Stimulated activated CD8-positive, alpha-beta memory T cell treated with anti-CD3 and anti-CD28 coated beads, Interleukin-15, amount 100 ng/mL, for 48 hours (primary cell): Measurements from ENCODE around the gene PLVAP.
A peak's percentile ranks its signal among the peaks of the same experiment; 100 is the strongest.
"Not testable (repeated sequence)": the region's sequence is repeated elsewhere in the genome, so short reads cannot be mapped to it uniquely, and the experiment has no call there.

Source experiments
- DNase-seq, 2 donors: peaks; one replicate each; pipeline ENCODE4 v3.0.0-alpha.2; 2020; ENCODE audit warnings: low read depth in 2 of 2

The PLVAP gene

DNA sequence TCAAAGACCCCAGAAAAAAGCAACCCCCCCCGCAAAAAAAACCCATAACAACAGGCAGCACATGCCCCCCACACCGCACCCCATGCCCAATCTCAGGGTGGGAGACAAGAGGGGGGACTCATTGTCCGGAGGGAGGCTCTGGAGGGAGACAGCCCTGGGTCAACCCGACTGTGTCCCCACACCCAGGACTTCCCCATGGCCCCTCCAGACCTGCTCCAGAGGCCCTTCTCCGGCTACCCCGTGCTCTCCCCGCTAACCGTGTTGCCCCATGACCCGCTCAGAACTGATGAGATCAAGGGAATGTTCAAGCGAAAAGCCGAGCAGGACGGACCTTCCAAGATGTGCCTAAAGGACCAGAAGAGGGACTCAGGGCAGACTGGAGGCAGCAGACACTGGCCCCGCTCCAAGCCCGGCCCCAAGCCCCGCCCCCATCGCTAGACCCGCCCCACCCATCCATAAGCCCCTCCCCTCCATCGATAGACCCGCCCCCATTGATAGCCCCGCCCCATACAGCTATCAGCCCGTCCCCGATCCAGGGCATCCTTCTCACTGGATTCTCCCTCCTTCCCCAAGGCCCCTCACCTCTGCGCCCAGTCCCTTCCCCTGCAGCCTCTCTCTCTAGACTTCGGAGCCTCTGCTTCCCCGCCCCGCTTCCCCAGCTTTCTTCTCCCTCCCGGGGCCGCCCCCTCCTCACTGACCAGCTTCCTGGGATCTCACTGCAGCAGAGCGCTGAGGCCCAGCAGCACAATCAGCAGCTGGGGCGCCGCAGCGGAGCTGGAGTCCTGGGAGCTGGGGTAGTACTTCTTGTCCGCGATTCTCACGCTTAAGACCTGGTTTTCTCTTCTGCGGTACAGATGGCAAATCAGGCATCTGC is 26.1 kb upstream of the PLVAP start:
- DNase-seq = no peak

GRCh38 chr19:17401628-17402027 is 24.5 kb upstream of the PLVAP start:
- DNase-seq = no peak

DNA sequence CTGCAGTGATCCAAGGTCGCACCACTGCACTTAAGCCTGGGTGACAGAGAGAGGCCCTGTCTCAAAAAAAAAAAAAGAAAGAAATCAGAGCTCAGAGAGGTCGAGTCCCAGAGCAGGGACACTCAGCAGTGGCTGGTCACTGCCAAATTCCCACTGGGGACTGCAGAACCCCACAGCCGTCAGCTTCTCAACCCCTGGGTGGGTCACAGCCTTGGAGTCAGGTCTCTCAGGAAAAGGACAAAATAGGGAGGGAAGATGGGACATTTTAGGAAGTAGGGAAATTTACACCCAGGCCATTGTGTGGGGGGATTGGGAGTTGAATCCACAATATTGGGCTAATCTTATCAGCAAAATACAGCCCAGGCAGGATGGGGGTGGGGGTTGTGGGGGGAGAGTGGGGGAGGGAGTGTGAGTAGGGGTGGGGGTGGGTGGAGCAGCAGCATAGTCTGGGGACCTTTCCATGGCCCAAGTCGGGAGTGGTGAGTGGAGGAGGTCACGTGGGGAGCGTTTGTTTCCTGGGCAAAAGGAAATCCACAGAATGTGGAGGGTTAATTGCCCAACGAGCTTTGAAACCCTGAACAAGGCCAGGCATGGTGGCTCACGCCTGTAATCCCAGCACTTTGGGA is 21.9 kb upstream of the PLVAP start:
- no peak for DNase-seq

- DNase-seq = peak in 1 of 2 donors; percentile 57
Measured at GRCh38 chr19:17394891-17395415, 17.8 kb upstream of the PLVAP start.

DNA sequence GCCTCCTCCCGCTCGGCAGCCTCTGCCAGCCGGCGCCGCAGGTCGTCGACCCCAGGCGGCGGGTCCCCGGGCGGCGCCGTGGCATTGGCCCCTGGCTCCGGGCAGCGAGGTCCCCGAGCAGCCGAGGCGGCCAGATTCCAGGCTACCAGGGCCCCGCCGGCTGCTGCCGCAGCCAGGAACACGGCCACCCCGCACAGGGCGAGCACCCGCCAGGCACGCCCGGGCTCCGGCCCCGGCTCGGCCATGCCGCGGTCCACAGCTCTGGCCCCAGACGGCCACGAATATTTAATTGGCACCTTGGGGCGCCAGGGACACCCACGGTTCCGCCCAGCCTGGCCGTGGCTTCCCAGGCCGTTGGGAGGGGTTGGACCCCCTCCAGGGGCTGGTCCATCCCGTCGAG is 16.8 kb upstream of the PLVAP start, which contains the start of gene CCDC194:
CCDC194 (minus strand) TSS at position 283 of the 400 bp plus-strand sequence; CDS start at position 245, 38 bp downstream.
- no peak for DNase-seq

DNA sequence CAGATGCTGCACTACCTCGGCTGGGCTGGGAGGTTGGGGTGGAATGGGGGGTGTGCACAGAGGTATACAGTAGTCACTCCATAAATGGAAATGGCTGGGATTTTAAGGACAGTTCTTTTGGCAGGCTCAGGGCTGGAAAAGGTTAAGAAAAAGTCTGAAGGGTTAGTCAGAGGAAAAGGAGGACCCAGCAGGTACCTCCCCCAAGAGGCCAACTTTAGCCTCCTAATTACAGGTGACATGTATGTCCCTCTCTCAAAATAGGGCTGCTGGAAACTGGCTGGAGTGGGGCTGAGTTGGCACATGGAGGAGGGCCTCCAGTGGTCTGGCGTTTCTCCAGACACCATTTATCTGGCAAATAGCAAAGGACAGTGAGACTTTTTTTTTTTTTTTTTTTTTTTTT is 15.9 kb upstream of the PLVAP start:
- DNase-seq = no peak

- no peak for DNase-seq
Measured at GRCh38 chr19:17391371-17392151, 14.4 kb upstream of the PLVAP start.

- DNase-seq = peak; percentile 87
Measured at GRCh38 chr19:17390665-17391370, 13.7 kb upstream of the PLVAP start.

DNA sequence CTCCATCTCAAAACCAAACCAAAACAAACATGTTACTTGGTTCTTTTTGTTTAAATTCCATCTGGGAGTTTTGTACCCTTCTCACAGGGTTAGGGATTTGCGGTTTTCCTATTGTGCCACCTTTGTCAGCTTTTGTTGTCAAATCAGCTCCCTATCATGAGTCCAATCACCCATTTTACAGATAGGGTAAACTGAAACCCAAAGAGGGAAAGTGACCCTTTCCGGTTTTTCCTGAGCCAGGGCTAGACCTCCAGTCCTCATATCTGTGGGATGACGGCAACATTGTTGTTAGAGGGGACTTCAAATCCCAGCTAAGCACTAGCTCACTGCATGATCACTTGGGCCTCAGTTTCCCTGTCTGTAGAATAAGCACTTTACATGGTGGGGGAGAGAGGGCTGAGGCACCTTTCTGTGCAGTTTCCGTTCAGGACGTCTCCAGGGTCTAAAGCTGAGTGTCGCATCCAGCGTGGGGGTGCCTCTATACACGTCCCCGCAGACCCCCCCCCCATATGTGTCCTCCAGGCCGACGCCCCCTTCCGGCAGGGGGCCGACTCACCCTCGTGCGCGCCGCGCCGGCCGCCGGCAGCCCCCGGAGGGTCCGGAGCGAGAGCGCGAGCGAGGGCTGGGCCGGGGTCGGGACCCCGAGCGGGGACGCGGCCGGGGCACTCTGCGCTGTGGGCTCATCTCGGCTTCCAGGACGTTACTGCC is 13.0 kb upstream of the PLVAP start:
- DNase-seq = no peak

- no peak for DNase-seq
Measured at GRCh38 chr19:17389288-17389687, 12.1 kb upstream of the PLVAP start.

- DNase-seq = no peak
Measured at GRCh38 chr19:17385878-17386611, 8.9 kb upstream of the PLVAP start.

- no peak for DNase-seq
Measured at GRCh38 chr19:17380426-17381138, 3.4 kb upstream of the PLVAP start.

DNA sequence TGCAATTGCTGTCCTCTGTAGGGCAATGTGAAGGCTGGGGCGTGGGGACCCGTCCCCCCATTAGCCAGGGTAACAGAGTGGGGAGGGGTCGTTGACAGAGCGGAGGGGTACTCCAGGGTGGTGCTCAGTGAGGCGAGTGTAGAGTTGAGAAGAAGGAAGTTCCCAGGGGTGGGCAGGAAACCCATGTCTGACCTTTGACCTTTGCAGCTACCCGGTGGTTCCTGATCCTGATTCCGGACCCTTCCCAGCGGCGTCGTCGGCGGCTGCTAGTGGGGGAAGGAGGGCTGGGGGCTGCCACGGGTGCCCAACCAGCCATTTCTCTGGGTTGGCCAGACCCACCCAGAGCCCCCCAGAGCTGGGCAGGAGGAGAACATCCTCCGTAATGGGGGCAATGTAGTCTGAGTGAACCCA is 2.1 kb upstream of the PLVAP start:
- DNase-seq = no peak

DNA sequence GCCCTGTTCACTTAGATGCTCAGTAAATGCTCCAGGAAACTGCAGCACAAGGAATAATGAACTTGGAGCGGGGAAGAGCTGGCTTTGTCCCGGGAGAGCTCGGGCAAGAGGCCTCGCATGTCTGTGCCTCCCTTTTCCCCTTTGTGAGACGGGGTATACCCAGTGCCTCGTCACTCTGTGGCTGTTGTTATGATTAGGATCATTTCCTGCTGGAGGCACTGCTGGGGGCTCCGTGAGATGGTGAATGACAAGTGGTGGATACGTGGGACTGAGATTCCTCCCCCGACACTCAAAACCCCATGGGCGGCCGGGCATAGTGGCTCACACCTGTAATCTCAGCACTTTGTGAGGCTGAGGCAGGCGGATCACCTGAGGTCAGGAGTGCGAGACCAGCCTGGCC is 1.1 kb upstream of the PLVAP start:
- no peak for DNase-seq

DNA sequence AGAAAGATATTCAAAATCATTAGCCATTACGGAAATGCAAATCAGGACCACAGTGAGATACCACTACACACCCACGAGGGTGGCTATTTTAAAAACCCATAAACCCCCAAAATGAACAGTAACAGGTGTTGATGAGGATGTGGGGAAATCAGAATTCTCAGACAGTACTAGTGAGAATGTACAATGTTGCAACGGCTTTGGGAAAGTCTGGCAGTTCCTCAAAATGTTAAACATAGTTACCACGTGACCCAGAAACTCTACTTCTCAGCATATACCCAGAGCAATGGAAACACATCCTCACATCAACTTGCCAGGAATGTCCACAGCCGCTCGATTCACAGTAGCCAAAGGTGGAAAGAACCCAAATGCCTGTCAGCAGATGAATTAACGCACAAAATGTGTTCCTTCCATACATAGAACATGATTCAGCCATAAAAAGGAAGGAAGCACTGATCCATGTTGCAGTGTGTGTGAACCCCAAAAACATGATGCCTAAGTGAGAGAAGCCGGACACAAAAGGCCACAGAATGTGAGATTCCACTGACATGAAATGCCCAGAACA is 7.0 kb downstream of the PLVAP start:
- no peak for DNase-seq

- DNase-seq = no peak
Measured at GRCh38 chr19:17365361-17365760, 11.8 kb downstream of the PLVAP start.

DNA sequence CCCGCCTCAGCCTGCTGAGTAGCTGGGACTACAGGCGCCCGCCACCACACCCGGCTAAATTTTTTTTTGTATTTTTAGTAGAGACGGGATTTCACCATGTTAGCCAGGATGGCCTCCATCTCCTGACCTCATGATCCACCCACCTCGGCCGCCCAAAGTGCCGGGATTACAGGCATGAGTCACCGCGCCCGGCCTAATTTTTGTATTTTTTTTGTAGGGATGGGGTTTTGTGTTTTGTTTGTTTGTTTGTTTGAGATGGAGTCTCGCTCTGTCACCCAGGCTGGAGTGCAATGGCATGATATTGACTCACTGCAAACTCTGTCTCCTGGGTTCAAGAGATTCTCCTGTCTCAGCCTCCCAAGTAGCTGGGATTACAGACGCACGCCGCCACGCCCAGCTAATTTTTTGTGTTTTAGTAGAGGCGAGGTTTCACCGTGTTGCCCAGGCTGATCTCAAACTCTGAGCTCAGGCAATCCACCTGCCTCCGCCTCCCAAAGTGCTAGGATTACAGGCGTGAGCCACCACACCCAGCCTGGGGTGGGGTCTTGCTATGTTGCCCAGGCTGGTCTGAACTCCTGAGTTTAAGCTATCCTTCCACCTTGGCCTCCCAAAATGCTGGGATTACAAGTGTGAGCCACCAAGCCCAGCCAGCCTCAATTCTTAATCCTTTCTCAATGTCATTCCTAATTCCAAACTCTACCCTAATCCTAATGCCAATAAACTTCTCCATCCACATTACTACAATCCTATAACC is 13.1 kb downstream of the PLVAP start:
- not testable (repeated sequence) for DNase-seq
